ENCODE measurements around the gene FBXL17.

DNA sequence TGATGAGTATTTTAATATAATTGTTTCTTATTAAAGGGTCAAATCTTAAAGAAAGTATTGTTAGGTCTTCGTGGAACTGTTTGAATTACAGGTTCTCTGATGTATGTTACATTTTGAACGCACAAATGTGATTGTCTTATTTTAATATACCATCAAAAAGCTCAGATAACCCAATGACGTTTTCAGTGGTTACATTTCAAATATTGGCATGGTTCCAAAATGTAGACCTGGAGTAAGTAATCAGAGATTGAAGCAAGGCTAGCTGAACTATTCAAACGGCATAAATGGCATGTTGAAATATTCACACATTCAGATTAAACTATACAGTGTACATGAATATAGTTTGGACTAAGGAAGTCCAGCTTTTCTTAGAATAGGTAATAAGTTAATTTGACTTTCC, 429.4 kb downstream of the FBXL17 start:
- TF ChIP-seq CTCF (IDR thresholded peaks at IDR 0.05), result no peak
- no peak for TF ChIP-seq ZNF121 (CRISPR knock-in tag; IDR thresholded peaks at IDR 0.05)
- TF ChIP-seq CREB1 (CRISPR knock-in tag; IDR thresholded peaks at IDR 0.05), result no peak
- no peak for TF ChIP-seq FOXP4 (CRISPR knock-in tag; IDR thresholded peaks at IDR 0.05)
- TF ChIP-seq ZNF317 (CRISPR knock-in tag; IDR thresholded peaks at IDR 0.05; ENCODE audit: borderline replicate concordance, low read depth), result no peak
- TF ChIP-seq ATF2 (CRISPR knock-in tag; IDR thresholded peaks at IDR 0.05; ENCODE audit: borderline replicate concordance, low read depth), result no peak

Measured in WTC11 (cell line).